HCT116 (cell line): ENCODE data around the gene ABHD14A. TPM values are rescaled to one million over a fixed set of nuclear protein-coding genes. Genes with fewer than 3 reads are reported as not detected.

Experiments
- ATAC-seq: fragments of 200-7000 bp; cut with Tn5 transposase; 2 replicates; pipeline ENCODE4 v1.9.1; 2020; ENCODE audit warnings: mild to moderate bottlenecking, moderate library complexity
- BruUV-seq: library from RNA; stranded (reverse); fragments of 400-500 nt; replicated peaks from 2 replicates; lab custom pipeline; 2021; lab: Mats Ljungman, UMichigan
- CTCF ChIA-PET: fragments of 300-600 bp; sonication (Branson Sonifier 250); formaldehyde crosslinking; loops from one replicate; lab custom pipeline; 2021; ENCODE audit warnings: antibody characterized with exemption; lab: Charles Lee
- POLR2A ChIA-PET: fragments of 300-600, 350-600 bp; sonication (Branson Sonifier 250); formaldehyde crosslinking; loops from one replicate; lab custom pipeline; 2021; ENCODE audit warnings: antibody characterized with exemption; lab: Charles Lee
- RAD21 ChIA-PET, 2 experiments: fragments of 300-600 bp; sonication (Branson Sonifier 250); formaldehyde crosslinking; loops; one replicate each; lab custom pipeline; 2023; ENCODE audit warnings: low total read pairs in 2 of 2; ENCODE audit not compliant: uncharacterized antibody in 2 of 2, unreplicated experiment in 2 of 2, low non-redundant PET in 1 of 2; lab: Charles Lee
- DNase-seq: peaks from one replicate; pipeline ENCODE4 v3.0.0-alpha.2; 2010; ENCODE audit warnings: low read depth, low spot score
- H2AFZ ChIP-seq: fragments of 200-600 bp; shearing (Covaris generic), sonication (generic); 2 replicates; pipeline ENCODE4 v1.6.1; 2017; ENCODE audit warnings: low read depth, mixed run types, mixed read lengths, antibody characterized with exemption, low read length; ENCODE audit not compliant: poor library complexity, severe bottlenecking
- H3K27ac ChIP-seq: 2 replicates; pipeline ENCODE4 v1.5.1; 2012; ENCODE audit warnings: low read depth, low read length
- H3K27me3 ChIP-seq: fragments of 200-600 bp; sonication (generic); 2 replicates; pipeline ENCODE4 v1.6.1; 2016; ENCODE audit warnings: mixed run types, low read length, mixed read lengths; ENCODE audit not compliant: insufficient read depth
- H3K36me3 ChIP-seq, 2 experiments: fragments of 200-500 bp in 1 of 2; fragments of 200-600 bp in 1 of 2; sonication (Bioruptor generic) in 1 of 2; sonication (generic) in 1 of 2; 2 replicates each; pipeline versions ENCODE4 v1.5.1 to v1.6.1; 2014 to 2016; ENCODE audit warnings: low read length in 2 of 2, inconsistent platforms in 1 of 2, mixed read lengths in 1 of 2, mixed run types in 1 of 2; ENCODE audit not compliant: insufficient read depth in 2 of 2, control insufficient read depth in 1 of 2
- H3K4me1 ChIP-seq, 2 experiments: fragments of 200-600 bp in 1 of 2; sonication (generic) in 1 of 2; 2 replicates each; pipeline versions ENCODE4 v1.5.1 to v1.6.1; 2012 to 2017; ENCODE audit warnings: low read length in 2 of 2, inconsistent platforms in 1 of 2, mild to moderate bottlenecking in 1 of 2, mixed read lengths in 1 of 2, mixed run types in 1 of 2, moderate library complexity in 1 of 2; ENCODE audit not compliant: insufficient read depth in 2 of 2, control insufficient read depth in 1 of 2
- H3K4me2 ChIP-seq: fragments of 200-600 bp; sonication (generic); 2 replicates; pipeline ENCODE4 v1.6.1; 2017; ENCODE audit warnings: mixed run types, low read length, mixed read lengths
- H3K4me3 ChIP-seq, 2 experiments: fragments of 200-600 bp in 1 of 2; sonication (generic) in 1 of 2; replicated peaks in 1 of 2; 2 replicates each; pipeline ENCODE4 v1.5.1; 2011 to 2016; ENCODE audit warnings: low read length in 2 of 2, control low read depth in 1 of 2, low read depth in 1 of 2, mild to moderate bottlenecking in 1 of 2, mixed read lengths in 1 of 2, mixed run types in 1 of 2
- H3K79me2 ChIP-seq: fragments of 200-600 bp; sonication (generic); 2 replicates; pipeline ENCODE4 v1.6.1; 2017; ENCODE audit warnings: mild to moderate bottlenecking, mixed run types, low read length, moderate library complexity, mixed read lengths; ENCODE audit not compliant: insufficient read depth
- H3K9ac ChIP-seq: fragments of 200-600 bp; sonication (generic); 2 replicates; pipeline ENCODE4 v1.6.1; 2016; ENCODE audit warnings: low read length, mixed read lengths
- H3K9me2 ChIP-seq: fragments of 200-600 bp; sonication (generic), shearing (Covaris generic); 2 replicates; pipeline ENCODE4 v1.6.1; 2017; ENCODE audit warnings: mixed run types, mild to moderate bottlenecking, moderate library complexity; ENCODE audit not compliant: insufficient read depth
- H3K9me3 ChIP-seq, 2 experiments: fragments of 200-500 bp in 1 of 2; fragments of 200-600 bp in 1 of 2; sonication (Bioruptor generic) in 1 of 2; sonication (generic) in 1 of 2; 2 replicates each; pipeline ENCODE4 v1.6.1; 2014 to 2017; ENCODE audit warnings: low read length in 2 of 2, mixed read lengths in 2 of 2, inconsistent platforms in 1 of 2, low read depth in 1 of 2, mild to moderate bottlenecking in 1 of 2, mixed run types in 1 of 2, moderate library complexity in 1 of 2; ENCODE audit not compliant: control insufficient read depth in 1 of 2, insufficient read depth in 1 of 2
- H4K20me1 ChIP-seq: fragments of 200-600 bp; sonication (generic), shearing (Covaris generic); 2 replicates; pipeline ENCODE4 v1.6.1; 2017; ENCODE audit warnings: mixed run types, mild to moderate bottlenecking, moderate library complexity; ENCODE audit not compliant: insufficient read depth
- ATF3 ChIP-seq: IDR thresholded peaks from 2 replicates; pipeline ENCODE4 v1.6.1; 2012
- CEBPB ChIP-seq: IDR thresholded peaks from 2 replicates; pipeline ENCODE4 v1.6.1; 2012; ENCODE audit warnings: low read depth
- CTCF ChIP-seq, 3 experiments: fragments of 200-600 bp in 1 of 3; sonication (generic) in 1 of 3; IDR thresholded peaks in 2 of 3; conservative IDR thresholded peaks in 1 of 3; 2 replicates each; pipeline ENCODE4 v1.5.1; 2012 to 2017; ENCODE audit warnings: low read depth in 2 of 3, low read length in 2 of 3, antibody characterized with exemption in 1 of 3, borderline replicate concordance in 1 of 3, control low read depth in 1 of 3, mild to moderate bottlenecking in 1 of 3, mixed read lengths in 1 of 3, mixed run types in 1 of 3, moderate library complexity in 1 of 3; ENCODE audit not compliant: insufficient read depth in 1 of 3
- ELF1 ChIP-seq: IDR thresholded peaks from 2 replicates; pipeline ENCODE4 v1.6.1; 2012; ENCODE audit warnings: low read depth, borderline replicate concordance
- EZH2 ChIP-seq: fragments of 200-600 bp; sonication (generic); IDR thresholded peaks from 2 replicates; pipeline ENCODE4 v1.6.1; 2017; ENCODE audit warnings: antibody characterized with exemption, mixed run types
- EZH2phosphoT487 ChIP-seq: fragments of 200-600 bp; IDR thresholded peaks from 2 replicates; pipeline ENCODE4 v1.6.1; 2018; ENCODE audit warnings: antibody characterized with exemption, borderline replicate concordance
- FOSL1 ChIP-seq: IDR thresholded peaks from 2 replicates; pipeline ENCODE4 v1.6.1; 2012; ENCODE audit warnings: low read depth
- POLR2A ChIP-seq: IDR thresholded peaks from 2 replicates; pipeline ENCODE4 v1.7.0; 2011; ENCODE audit warnings: borderline replicate concordance; ENCODE audit not compliant: insufficient read depth, insufficient read length; ENCODE audit errors: extremely low read depth
- SP1 ChIP-seq: IDR thresholded peaks from 2 replicates; pipeline ENCODE4 v1.6.1; 2012; ENCODE audit warnings: low read depth
- SRF ChIP-seq: IDR thresholded peaks from 2 replicates; pipeline ENCODE4 v1.6.1; 2012; ENCODE audit warnings: low read depth
- TCF7L2 ChIP-seq: IDR thresholded peaks from 2 replicates; pipeline ENCODE4 v1.7.0; 2011; ENCODE audit warnings: borderline replicate concordance, inconsistent platforms; ENCODE audit not compliant: insufficient read depth, insufficient read length; ENCODE audit errors: extremely low read depth
- ZFX ChIP-seq: fragments of 450-650 bp; IDR thresholded peaks from 2 replicates; pipeline ENCODE4 v1.6.1; 2017
- intact Hi-C: fragments of 100-400 bp; cut with micrococcal nuclease; formaldehyde crosslinking; loops from 2 replicates; pipeline ENCODE4 v1.10.0; 2022
- total RNA-seq: library from RNA; stranded (reverse); gene quantifications from one replicate; pipeline ENCODE4 v1.2.1, GENCODE V29; 2021; ENCODE audit not compliant: unreplicated experiment

ABHD14A gene
- total RNA-seq, 1 experiment from 2014 or later = 11.6 TPM

- Histone ChIP-seq H3K9me2 (no peaks in the 10 kb centered on the region), H3K9me3 (no peaks in the 10 kb centered on the region), H3K27ac (no peak overlapping the region), H3K27me3 (no peaks in the 10 kb centered on the region), H3K4me1 (peaks cover 5 to 19% of the 10 kb centered on the region in 2 experiments; a peak in 3 of 4 replicates), H2AFZ (no peak overlapping the region), H3K36me3 (no peaks in the 10 kb centered on the region), H3K79me2 (no peaks in the 10 kb centered on the region), H3K4me3 (no peak overlapping the region), H3K9ac (no peak overlapping the region), H4K20me1 (no peaks in the 10 kb centered on the region), H3K4me2 (no peak overlapping the region)
- ChIA-PET CTCF (no interaction called here), RAD21 (no interaction called here), POLR2A (no interaction called here)
- ATAC-seq (no peak), DNase-seq (no peak)
- intact Hi-C loops = no loop called here
- no TSS peak for BruUV-seq
- TF ChIP-seq ELF1 (no peak), FOSL1 (no peak), SP1 (no peak), CTCF (IDR thresholded peaks at IDR 0.05 in 2 of 3, conservative IDR thresholded peaks at IDR 0.05 in 1 of 3; ENCODE audit: borderline replicate concordance in 1 of 3, insufficient read depth in 1 of 3, low read depth in 2 of 3, low read length in 2 of 3) (no peak), POLR2A (no peak), EZH2phosphoT487 (no peak), ATF3 (no peak), TCF7L2 (no peak), EZH2 (no peak), ZFX (no peak), SRF (no peak), CEBPB (no peak)
- TF ChIP-seq, all 23 proteins: peak for 0
Observed at GRCh38 chr3:52019352-52020080, 44.7 kb downstream of the ABHD14A start.
